K562 (cell line): ENCODE data around the gene DSE. TPM values are rescaled to one million over a fixed set of nuclear protein-coding genes. Genes with fewer than 3 reads are reported as not detected.

Experiments
- CBX5 ChIP-seq: IDR thresholded peaks from 2 replicates; pipeline ENCODE4 v1.6.1; 2014; ENCODE audit warnings: low read depth, borderline replicate concordance
- ETS2 ChIP-seq: IDR thresholded peaks from 2 replicates; pipeline ENCODE4 v1.6.1; 2016; ENCODE audit warnings: borderline replicate concordance, missing genetic modification characterization, mild to moderate bottlenecking, moderate library complexity, missing compliant biosample characterization; ENCODE audit not compliant: poor library complexity, severe bottlenecking
- GABPB2 ChIP-seq: fragments of 250-450 bp; sonication (Bioruptor Pico); conservative IDR thresholded peaks from 2 replicates; pipeline ENCODE4 v1.5.1; 2021; ENCODE audit warnings: mild to moderate bottlenecking
- HBP1 ChIP-seq: fragments of 450-650 bp; formaldehyde crosslinking; IDR thresholded peaks from 2 replicates; pipeline ENCODE4 v1.4.0; 2022; ENCODE audit warnings: missing genetic modification characterization
- HCFC1 ChIP-seq: IDR thresholded peaks from 2 replicates; pipeline ENCODE4 v1.6.1; 2012; ENCODE audit warnings: low read depth, low read length, improper control_type of control experiment
- MECOM ChIP-seq: fragments of 250-450 bp; sonication (Bioruptor Pico); IDR thresholded peaks from 2 replicates; pipeline ENCODE4 v1.8.0; 2022; ENCODE audit warnings: inconsistent platforms
- PHB ChIP-seq: fragments of 250-450 bp; sonication (Bioruptor Pico); IDR thresholded peaks from 2 replicates; pipeline ENCODE4 v1.5.0; 2021
- PML ChIP-seq: IDR thresholded peaks from 2 replicates; pipeline ENCODE4 v1.6.1; 2012; ENCODE audit warnings: low read length, inconsistent platforms
- PRPF4 ChIP-seq: fragments of 200-400 bp; formaldehyde crosslinking; IDR thresholded peaks from one replicate; pipeline ENCODE4 v1.6.1; 2017; ENCODE audit warnings: low read length, low read depth, mild to moderate bottlenecking; ENCODE audit not compliant: insufficient read depth, poor library complexity, severe bottlenecking
- RBM15 ChIP-seq: fragments of 200-400 bp; formaldehyde crosslinking; IDR thresholded peaks from 2 replicates; pipeline ENCODE4 v1.6.1; 2018; ENCODE audit warnings: mild to moderate bottlenecking, low read length, moderate library complexity; ENCODE audit not compliant: insufficient read depth
- SIN3B ChIP-seq: fragments of 450-650 bp; IDR thresholded peaks from 2 replicates; pipeline ENCODE4 v1.6.1; 2017; ENCODE audit warnings: low read depth, mild to moderate bottlenecking, moderate library complexity
- SIX5 ChIP-seq, 2 experiments: IDR thresholded peaks; 2 replicates each; pipeline ENCODE4 v1.6.1; 2011; ENCODE audit warnings: low read length in 2 of 2, borderline replicate concordance in 1 of 2, low read depth in 1 of 2, mild to moderate bottlenecking in 1 of 2, moderate library complexity in 1 of 2; ENCODE audit not compliant: insufficient read depth in 1 of 2
- SMARCA4 ChIP-seq: fragments of 450-650 bp; IDR thresholded peaks from 2 replicates; pipeline ENCODE4 v1.6.1; 2016
- SNRNP70 ChIP-seq: fragments of 200-400 bp; formaldehyde crosslinking; optimal IDR thresholded peaks from 2 replicates; pipeline ENCODE3; 2017; ENCODE audit warnings: low read depth, low read length
- TAL1 ChIP-seq: fragments of 450-650 bp; IDR thresholded peaks from 2 replicates; pipeline ENCODE4 v1.6.1; 2016; ENCODE audit warnings: mild to moderate bottlenecking
- TARDBP ChIP-seq: fragments of 450-650 bp; IDR thresholded peaks from 2 replicates; pipeline ENCODE4 v1.6.1; 2016
- TBP ChIP-seq: optimal IDR thresholded peaks from 2 replicates; pipeline ENCODE3; 2011; ENCODE audit warnings: low read depth, low read length, improper control_type of control experiment
- U2AF2 ChIP-seq: fragments of 200-400 bp; formaldehyde crosslinking; optimal IDR thresholded peaks from 2 replicates; pipeline ENCODE3; 2017; ENCODE audit warnings: low read depth, mild to moderate bottlenecking, low read length
- ZBTB43 ChIP-seq: sonication (generic); formaldehyde crosslinking; IDR thresholded peaks from 2 replicates; pipeline ENCODE4 v1.8.0; 2023; ENCODE audit warnings: mild to moderate bottlenecking, missing genetic modification reagents
- ZC3H8 ChIP-seq: fragments of 450-650 bp; IDR thresholded peaks from 2 replicates; pipeline ENCODE4 v1.6.1; 2017
- ZNF165 ChIP-seq: fragments of 250-450 bp; sonication (Bioruptor Pico); IDR thresholded peaks from 2 replicates; pipeline ENCODE4 v1.4.0; 2020; ENCODE audit warnings: borderline replicate concordance
- ZNF584 ChIP-seq: fragments of 200-800 bp; sonication (Bioruptor generic); IDR thresholded peaks from 2 replicates; pipeline ENCODE4 v1.6.1; 2016; ENCODE audit warnings: low read depth, mild to moderate bottlenecking, missing genetic modification characterization, missing compliant biosample characterization
- ZNF696 ChIP-seq: fragments of 250-450 bp; sonication (Bioruptor Pico); conservative IDR thresholded peaks from 2 replicates; pipeline ENCODE4 v1.4.0; 2020; ENCODE audit warnings: mild to moderate bottlenecking, moderate library complexity
- ZNF717 ChIP-seq: fragments of 250-450 bp; sonication (Bioruptor Pico); IDR thresholded peaks from 2 replicates; pipeline ENCODE4 v1.5.0; 2021
- ZNF785 ChIP-seq: fragments of 250-450 bp; sonication (Bioruptor Pico); IDR thresholded peaks from 2 replicates; pipeline ENCODE4 v1.4.0; 2020; ENCODE audit warnings: mild to moderate bottlenecking
- polyA plus RNA-seq, 8 experiments: library from polyadenylated mRNA; depleted of rRNA in 4 of 8; stranded (reverse) in 5 of 8; unstranded in 3 of 8; fragments of >200 nt; fragmentation: Nextera tagmentation in 2 of 8; fragmentation: Illumina TruSeq in 1 of 8; extraction: Ambion mirVana in 2 of 8; extraction: Trizol in 1 of 8; gene quantifications; 2 replicates each; pipeline versions ENCODE4 v1.2.1 to v1.2.3, GENCODE V29; 2011 to 2014; ENCODE audit warnings: inconsistent platforms in 1 of 8, missing spikeins in 1 of 8
- total RNA-seq, 7 experiments: library from RNA; depleted of rRNA in 6 of 7; stranded (reverse); fragments of >200 nt in 6 of 7; fragmentation: Illumina TruSeq in 2 of 7; extraction: Trizol in 2 of 7; gene quantifications; 2 replicates each; pipeline versions ENCODE4 v1.2.1 to v1.2.3, GENCODE V29; 2011 to 2021; ENCODE audit warnings: low replicate concordance in 1 of 7
- TF ChIP-seq, protein P1 (sequence below): IDR thresholded peaks from 2 replicates; pipeline ENCODE4 v1.6.1; 2012; ENCODE audit warnings: low read depth, low read length, improper control_type of control experiment, borderline replicate concordance

The DSE gene
- total and polyA plus RNA-seq, 9 of the 15 experiments (the other 6 are each of a cell fraction or from before 2014, with no cell fraction given), result 0.49 to 1.7 (median 0.79) TPM

DNA sequence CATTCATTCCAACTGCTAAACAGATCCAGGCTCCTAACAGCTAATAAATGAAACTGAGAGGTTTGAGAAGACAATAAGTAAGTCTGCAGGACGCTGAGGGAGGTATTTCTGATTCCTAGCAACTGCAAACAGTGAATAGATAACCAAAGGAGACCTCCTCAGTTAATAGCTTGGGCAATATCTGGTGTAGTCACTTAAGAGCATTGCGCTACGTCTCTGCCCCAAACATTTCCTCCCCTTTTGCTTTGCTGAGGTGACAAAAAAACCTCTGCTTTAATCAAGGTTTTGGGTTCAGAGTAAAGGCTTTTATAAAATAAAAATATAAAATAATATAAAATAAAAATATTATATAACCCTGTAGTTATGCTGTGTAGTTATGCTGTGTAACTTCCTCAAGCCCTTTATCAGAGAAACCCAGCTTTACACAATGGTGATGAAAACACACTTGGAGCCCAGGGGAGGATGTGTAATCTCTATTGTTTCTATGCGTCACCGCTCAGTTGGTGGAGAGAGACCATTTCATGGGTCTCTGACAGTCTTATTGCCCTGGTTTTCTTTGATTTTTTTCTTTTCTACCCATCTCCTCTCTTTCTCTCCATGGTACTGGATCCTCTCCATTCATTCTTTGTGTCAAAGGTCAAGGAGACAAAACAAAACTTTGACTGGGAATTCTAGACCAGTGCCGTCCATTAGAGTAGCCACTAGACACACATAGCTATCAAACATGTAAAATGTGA is 121.8 kb downstream of the DSE start (continued):
- no peak for TF ChIP-seq HBP1 (CRISPR knock-in tag)
- no peak for TF ChIP-seq U2AF2
- no peak for TF ChIP-seq HCFC1
- TF ChIP-seq, protein P1, sequence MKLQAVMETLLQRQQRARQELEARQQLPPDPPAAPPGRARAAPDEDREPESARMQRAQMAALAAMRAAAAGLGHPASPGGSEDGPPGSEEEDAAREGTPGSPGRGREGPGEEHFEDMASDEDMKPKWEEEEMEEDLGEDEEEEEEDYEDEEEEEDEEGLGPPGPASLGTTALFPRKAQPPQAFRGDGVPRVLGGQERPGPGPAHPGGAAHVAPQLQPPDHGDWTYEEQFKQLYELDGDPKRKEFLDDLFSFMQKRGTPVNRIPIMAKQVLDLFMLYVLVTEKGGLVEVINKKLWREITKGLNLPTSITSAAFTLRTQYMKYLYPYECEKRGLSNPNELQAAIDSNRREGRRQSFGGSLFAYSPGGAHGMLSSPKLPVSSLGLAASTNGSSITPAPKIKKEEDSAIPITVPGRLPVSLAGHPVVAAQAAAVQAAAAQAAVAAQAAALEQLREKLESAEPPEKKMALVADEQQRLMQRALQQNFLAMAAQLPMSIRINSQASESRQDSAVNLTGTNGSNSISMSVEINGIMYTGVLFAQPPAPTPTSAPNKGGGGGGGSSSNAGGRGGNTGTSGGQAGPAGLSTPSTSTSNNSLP, result peak; percentile 51; the same call in 1 of the 2 replicates
- TF ChIP-seq PML, result peak; percentile 48; the same call in 1 of the 2 replicates
- TF ChIP-seq TBP, result no peak
- TF ChIP-seq ZNF584, result 0 out of 2 replicates have a peak, but pooled peaks have one; percentile 53
- no peak for TF ChIP-seq ZNF785 (CRISPR knock-in tag)
- TF ChIP-seq ETS2 (tag), result no peak
- peak; percentile 78 for TF ChIP-seq TAL1
- TF ChIP-seq PHB (CRISPR knock-in tag), result no peak
- no peak for TF ChIP-seq ZNF696 (CRISPR knock-in tag)
- TF ChIP-seq PRPF4, result no peak
- TF ChIP-seq SIN3B, result no peak
- no peak for TF ChIP-seq ZNF717 (CRISPR knock-in tag)
- no peak for TF ChIP-seq ZC3H8
- no peak for TF ChIP-seq GABPB2 (CRISPR knock-in tag)
- TF ChIP-seq TARDBP, result no peak
- TF ChIP-seq SMARCA4, result peak; percentile 96
- TF ChIP-seq RBM15, result no peak
- no peak for TF ChIP-seq ZNF165 (CRISPR knock-in tag)
- no peak for TF ChIP-seq ZBTB43 (CRISPR knock-in tag)
- no peak for TF ChIP-seq SNRNP70
- no peak for TF ChIP-seq SIX5 (IDR thresholded peaks at IDR 0.05; ENCODE audit: borderline replicate concordance in 1 of 2, insufficient read depth in 1 of 2, low read depth in 1 of 2, low read length in 2 of 2)
- TF ChIP-seq CBX5, result no peak
- TF ChIP-seq MECOM (CRISPR knock-in tag), result 0 out of 2 replicates have a peak, but pooled peaks have one; percentile 28
